ELR (cell line): ENCODE results near the gene IGF2BP3.
A peak's percentile ranks its signal among the peaks of the same experiment; 100 is the strongest.

Experiments used
- DNase-seq: peaks from one replicate; pipeline ENCODE4 v3.0.0-alpha.2; 2015; ENCODE audit warnings: low read depth

IGF2BP3 gene

DNA sequence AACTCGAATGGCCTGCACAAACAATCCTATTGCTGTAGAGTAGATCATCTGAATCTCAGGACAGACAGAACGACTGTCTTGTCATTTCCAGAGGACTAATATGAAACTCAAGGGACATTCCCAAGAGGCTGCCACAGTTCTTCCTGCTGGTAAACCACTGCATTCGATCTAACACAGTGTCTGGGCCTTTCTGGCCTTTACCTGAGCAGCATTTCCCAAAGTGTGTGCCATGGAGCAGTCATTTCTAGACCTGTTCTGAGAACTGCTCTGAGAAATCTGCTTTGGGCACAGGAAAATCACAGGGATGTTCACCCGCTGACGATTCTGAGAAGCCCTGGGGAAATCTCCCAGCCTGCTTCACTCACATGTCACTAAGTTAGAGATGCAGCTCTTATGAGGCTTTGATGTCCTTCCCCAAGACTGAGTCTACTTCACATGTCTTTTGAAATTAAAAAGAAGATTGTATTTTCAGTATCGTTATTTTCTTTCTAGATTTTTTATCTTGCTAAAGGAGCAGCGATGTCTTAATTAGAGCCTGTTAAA is 205.3 kb downstream of the IGF2BP3 start:
- no peak for DNase-seq

DNA sequence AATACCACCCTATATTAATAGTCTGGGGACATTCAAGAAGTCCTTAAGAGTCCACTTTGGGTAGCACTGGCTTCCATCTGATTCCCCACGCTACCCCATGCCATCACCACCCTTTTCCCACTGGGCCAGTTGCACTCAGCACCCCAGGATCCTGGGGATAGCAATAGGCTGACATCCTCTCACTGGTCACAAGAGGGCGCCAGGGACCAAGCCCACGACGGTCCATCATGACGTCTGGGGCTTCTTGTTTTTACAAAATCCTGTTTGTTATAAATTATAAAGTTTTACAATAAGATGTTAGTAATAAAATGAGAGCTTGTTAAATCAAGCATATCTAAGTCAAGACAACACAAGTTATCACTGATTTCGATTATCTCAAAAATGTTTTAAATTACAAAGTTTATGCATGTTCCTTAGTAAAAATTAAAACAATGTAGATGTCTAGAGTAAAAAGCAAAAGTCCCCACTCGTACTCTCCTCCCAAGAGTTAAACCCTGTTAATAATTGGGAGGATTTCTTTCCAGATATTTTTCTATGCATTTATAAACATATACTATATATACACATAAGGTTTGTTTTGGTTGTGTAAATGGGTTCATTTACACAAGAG is 208.3 kb downstream of the IGF2BP3 start:
- peak; percentile 79 for DNase-seq

DNA sequence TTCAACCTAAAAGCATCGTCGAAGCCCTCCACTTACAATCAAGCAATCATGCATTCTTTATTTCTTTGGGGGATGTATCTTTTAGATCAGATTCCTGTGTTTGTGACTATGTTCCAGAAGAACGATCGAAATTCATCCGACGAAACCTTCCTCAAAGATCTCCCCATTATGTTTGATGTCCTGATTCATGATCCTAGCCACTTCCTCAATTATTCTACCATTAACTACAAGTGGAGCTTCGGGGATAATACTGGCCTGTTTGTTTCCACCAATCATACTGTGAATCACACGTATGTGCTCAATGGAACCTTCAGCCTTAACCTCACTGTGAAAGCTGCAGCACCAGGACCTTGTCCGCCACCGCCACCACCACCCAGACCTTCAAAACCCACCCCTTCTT is 209.9 kb downstream of the IGF2BP3 start:
- DNase-seq: no peak
